NT2/D1 (cell line): ENCODE results near the gene GSK3B.

ENCODE experiments used
- YY1 ChIP-seq: IDR thresholded peaks from 2 replicates; pipeline ENCODE4 v1.6.1; 2011; ENCODE audit not compliant: insufficient read length, insufficient read depth
- ZNF274 ChIP-seq: IDR thresholded peaks from 2 replicates; pipeline ENCODE4 v1.6.1; 2011; ENCODE audit warnings: mild to moderate bottlenecking, low read depth, low read length

- TF ChIP-seq ZNF274 (no peak), YY1 (no peak)
Observed at GRCh38 chr3:119778176-119778575, 316.1 kb downstream of the GSK3B start.
